WERI-Rb-1 (cell line): ENCODE results near the gene GRAP2.

Source experiments
- DNase-seq: peaks from one replicate; pipeline ENCODE4 v3.0.0-alpha.2; 2020
- H3K27ac ChIP-seq: fragments of 250-450 bp; sonication (Bioruptor Pico); 2 replicates; pipeline ENCODE4 v1.5.1; 2020; ENCODE audit warnings: mild to moderate bottlenecking, moderate library complexity
- H3K27me3 ChIP-seq: fragments of 250-450 bp; sonication (Bioruptor Pico); 2 replicates; pipeline ENCODE4 v1.5.1; 2021; ENCODE audit warnings: mild to moderate bottlenecking, low read depth, moderate library complexity; ENCODE audit not compliant: insufficient read depth, severe bottlenecking
- H3K36me3 ChIP-seq: fragments of 250-450 bp; sonication (Bioruptor Pico); 2 replicates; pipeline ENCODE4 v1.5.1; 2020; ENCODE audit warnings: mild to moderate bottlenecking, moderate library complexity
- H3K4me3 ChIP-seq: 2 replicates; pipeline ENCODE4 v1.5.1; 2011; ENCODE audit warnings: low read depth, mild to moderate bottlenecking, control low read depth, low read length
- H3K9me3 ChIP-seq: fragments of 250-450 bp; sonication (Bioruptor Pico); 2 replicates; pipeline ENCODE4 v1.5.1; 2021; ENCODE audit warnings: mild to moderate bottlenecking, moderate library complexity; ENCODE audit not compliant: severe bottlenecking
- TF ChIP-seq, protein P1 (sequence below): IDR thresholded peaks from 2 replicates; pipeline ENCODE4 v1.5.1; 2011; ENCODE audit warnings: low read depth, mild to moderate bottlenecking, control low read depth, inconsistent platforms, low read length

The GRAP2 gene

DNA sequence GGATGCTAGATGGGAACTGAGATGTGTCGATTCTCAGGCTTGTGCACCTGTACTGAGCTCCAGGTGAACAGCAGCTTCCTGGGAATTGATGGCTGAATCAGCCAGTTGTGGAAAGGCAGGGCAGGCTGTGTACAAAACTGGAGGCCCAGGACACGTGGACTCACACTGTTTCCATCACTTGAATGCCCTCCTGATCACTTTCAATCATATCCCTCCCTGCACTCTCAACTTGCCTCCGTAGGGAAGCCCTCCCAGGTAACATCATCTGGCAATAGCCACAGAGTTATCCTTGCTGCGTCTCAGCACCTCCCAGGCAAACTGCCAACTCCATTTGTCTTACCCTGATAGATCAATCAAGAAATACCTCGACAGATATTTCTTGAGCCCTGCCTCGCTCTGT, 104.0 kb downstream of the GRAP2 start:
- Histone ChIP-seq H3K9me3 (no peaks in the 10 kb centered on the region), H3K27me3 (no peaks in the 10 kb centered on the region), H3K36me3 (no peaks in the 10 kb centered on the region), H3K27ac (peak overlapping the region; percentile 63), H3K4me3 (no peak overlapping the region)
- TF ChIP-seq, protein P1, sequence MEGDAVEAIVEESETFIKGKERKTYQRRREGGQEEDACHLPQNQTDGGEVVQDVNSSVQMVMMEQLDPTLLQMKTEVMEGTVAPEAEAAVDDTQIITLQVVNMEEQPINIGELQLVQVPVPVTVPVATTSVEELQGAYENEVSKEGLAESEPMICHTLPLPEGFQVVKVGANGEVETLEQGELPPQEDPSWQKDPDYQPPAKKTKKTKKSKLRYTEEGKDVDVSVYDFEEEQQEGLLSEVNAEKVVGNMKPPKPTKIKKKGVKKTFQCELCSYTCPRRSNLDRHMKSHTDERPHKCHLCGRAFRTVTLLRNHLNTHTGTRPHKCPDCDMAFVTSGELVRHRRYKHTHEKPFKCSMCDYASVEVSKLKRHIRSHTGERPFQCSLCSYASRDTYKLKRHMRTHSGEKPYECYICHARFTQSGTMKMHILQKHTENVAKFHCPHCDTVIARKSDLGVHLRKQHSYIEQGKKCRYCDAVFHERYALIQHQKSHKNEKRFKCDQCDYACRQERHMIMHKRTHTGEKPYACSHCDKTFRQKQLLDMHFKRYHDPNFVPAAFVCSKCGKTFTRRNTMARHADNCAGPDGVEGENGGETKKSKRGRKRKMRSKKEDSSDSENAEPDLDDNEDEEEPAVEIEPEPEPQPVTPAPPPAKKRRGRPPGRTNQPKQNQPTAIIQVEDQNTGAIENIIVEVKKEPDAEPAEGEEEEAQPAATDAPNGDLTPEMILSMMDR, result no peak
- DNase-seq, result no peak

GRCh38 chr22:40006641-40007040, 105.8 kb downstream of the GRAP2 start:
- no peaks in the 10 kb centered on the region for H3K36me3 ChIP-seq
- TF ChIP-seq, protein P1, result no peak
- no peak overlapping the region for H3K4me3 ChIP-seq
- no peak overlapping the region for H3K27ac ChIP-seq
- DNase-seq, result no peak
- no peaks in the 10 kb centered on the region for H3K9me3 ChIP-seq
- H3K27me3 ChIP-seq, result no peaks in the 10 kb centered on the region

DNA sequence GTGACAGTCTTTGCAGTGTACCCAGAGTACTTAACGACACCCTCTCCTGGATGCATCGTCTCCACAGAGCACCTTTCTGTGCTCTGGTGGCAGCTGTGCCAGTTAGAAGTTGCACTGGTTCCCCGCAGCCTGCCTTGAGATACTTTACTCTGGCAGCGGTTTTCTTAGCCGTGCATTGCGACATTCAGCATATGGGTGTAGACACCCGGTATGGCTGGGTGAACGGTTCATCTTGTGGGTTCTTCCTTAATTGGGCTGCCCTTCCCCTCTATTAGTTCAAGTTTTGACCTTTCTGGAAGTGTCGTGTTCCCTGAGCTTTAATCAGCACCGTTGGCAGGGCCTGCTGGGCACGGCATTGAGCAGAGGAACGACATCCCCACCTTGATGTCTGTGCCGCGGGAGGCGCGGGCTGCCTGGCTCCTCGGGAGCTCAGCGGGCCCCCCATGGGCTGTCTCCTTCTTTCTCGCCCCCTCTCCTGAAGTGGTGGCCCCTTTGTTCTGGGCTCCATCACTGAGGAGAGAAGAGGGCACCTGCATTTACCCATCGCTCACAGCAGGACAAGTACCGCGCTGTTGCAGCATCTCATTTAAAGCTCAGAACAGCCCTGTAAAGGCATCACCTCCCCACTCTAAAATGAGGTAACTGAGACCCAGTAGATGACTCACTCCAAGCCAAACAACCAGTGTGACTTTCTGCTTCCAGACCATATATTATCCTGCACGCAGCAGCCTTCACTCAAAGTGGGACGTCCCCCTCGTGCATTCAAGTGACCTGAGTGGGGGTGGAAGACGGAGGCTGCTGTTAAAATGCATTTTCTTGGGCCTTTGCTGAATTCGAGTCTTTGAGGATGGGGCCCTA, 107.2 kb downstream of the GRAP2 start:
- no peak overlapping the region for H3K4me3 ChIP-seq
- H3K9me3 ChIP-seq, result no peaks in the 10 kb centered on the region
- no peak for DNase-seq
- H3K27me3 ChIP-seq, result no peaks in the 10 kb centered on the region
- no peaks in the 10 kb centered on the region for H3K36me3 ChIP-seq
- H3K27ac ChIP-seq, result no peak overlapping the region
- TF ChIP-seq, protein P1, result no peak

- Histone ChIP-seq H3K36me3 (no peaks in the 10 kb centered on the region), H3K4me3 (no peak overlapping the region), H3K9me3 (no peaks in the 10 kb centered on the region), H3K27me3 (no peaks in the 10 kb centered on the region), H3K27ac (peak overlapping the region; percentile 90)
- DNase-seq, result no peak
- TF ChIP-seq, protein P1, result no peak
Measured at GRCh38 chr22:40008726-40009291, 107.9 kb downstream of the GRAP2 start.

- Histone ChIP-seq H3K27me3 (no peaks in the 10 kb centered on the region), H3K9me3 (no peaks in the 10 kb centered on the region), H3K27ac (peak overlapping the region; percentile 90), H3K36me3 (no peaks in the 10 kb centered on the region), H3K4me3 (peak overlapping the region; percentile 49)
- TF ChIP-seq, protein P1, result no peak
- peak; percentile 93 for DNase-seq
Measured at GRCh38 chr22:40009292-40009774, 108.4 kb downstream of the GRAP2 start.
